Hepatocyte (in vitro differentiated cells): ENCODE data around the gene ATP6V0D1.

Experiments
- EZH2 ChIP-seq: fragments of 200-600 bp; sonication (generic); IDR thresholded peaks from 2 replicates; pipeline ENCODE4 v1.6.1; 2016; ENCODE audit warnings: antibody characterized with exemption, mild to moderate bottlenecking, borderline replicate concordance
- EZH2phosphoT487 ChIP-seq: fragments of 200-600 bp; sonication (generic); IDR thresholded peaks from one replicate; pipeline ENCODE4 v1.6.1; 2018; ENCODE audit warnings: antibody characterized with exemption, mild to moderate bottlenecking, low read depth, moderate library complexity; ENCODE audit not compliant: unreplicated experiment, severe bottlenecking

GRCh38 chr16:67466581-67466980, 14.4 kb downstream of the ATP6V0D1 start:
- TF ChIP-seq EZH2 (no peak), EZH2phosphoT487 (no peak)
